H9 (cell line): ENCODE measurements around the gene COTL1. TPM values are rescaled to one million over a fixed set of nuclear protein-coding genes. Genes with fewer than 3 reads are reported as not detected.

Experiments used
- DNase-seq: peaks from one replicate; pipeline ENCODE4 v3.0.0-alpha.2; 2017
- H2AFZ ChIP-seq: one replicate; pipeline ENCODE4 v1.6.1; 2013; ENCODE audit warnings: mild to moderate bottlenecking, low read length, control low read depth, moderate library complexity
- H2AK5ac ChIP-seq: 2 replicates; pipeline ENCODE4 v1.6.1; 2013; ENCODE audit warnings: low read length, control low read depth, mixed read lengths; ENCODE audit not compliant: insufficient read length
- H2BK120ac ChIP-seq: one replicate; pipeline ENCODE4 v1.6.1; 2013; ENCODE audit warnings: low read depth, mild to moderate bottlenecking, low read length, control low read depth, inconsistent platforms; ENCODE audit not compliant: poor library complexity, severe bottlenecking
- H2BK12ac ChIP-seq: 2 replicates; pipeline ENCODE4 v1.6.1; 2013; ENCODE audit warnings: low read length, control low read depth, mixed read lengths, low read depth; ENCODE audit not compliant: insufficient read length
- H2BK15ac ChIP-seq: 2 replicates; pipeline ENCODE4 v1.6.1; 2013; ENCODE audit warnings: low read depth, low read length, control low read depth
- H2BK20ac ChIP-seq: one replicate; pipeline ENCODE4 v1.6.1; 2013; ENCODE audit warnings: low read depth, mild to moderate bottlenecking, low read length, control low read depth, inconsistent platforms; ENCODE audit not compliant: poor library complexity, severe bottlenecking
- H2BK5ac ChIP-seq: 2 replicates; pipeline ENCODE4 v1.6.1; 2013; ENCODE audit warnings: low read length, control low read depth, mixed read lengths; ENCODE audit not compliant: insufficient read length
- H3K14ac ChIP-seq: 2 replicates; pipeline ENCODE4 v1.6.1; 2013; ENCODE audit warnings: low read length, control low read depth; ENCODE audit not compliant: insufficient read depth
- H3K18ac ChIP-seq: 2 replicates; pipeline ENCODE4 v1.6.1; 2013; ENCODE audit warnings: low read depth, mild to moderate bottlenecking, mixed read lengths, low read length, control low read depth; ENCODE audit not compliant: insufficient read length
- H3K23ac ChIP-seq: 2 replicates; pipeline ENCODE4 v1.6.1; 2013; ENCODE audit warnings: low read length, control low read depth, mixed read lengths, low read depth; ENCODE audit not compliant: insufficient read length
- H3K23me2 ChIP-seq: 2 replicates; pipeline ENCODE4 v1.6.1; 2013; ENCODE audit warnings: low read depth, mild to moderate bottlenecking, mixed read lengths, low read length, control low read depth; ENCODE audit not compliant: insufficient read length, poor library complexity, severe bottlenecking
- H3K27ac ChIP-seq: 2 replicates; pipeline ENCODE4 v1.5.1; 2013; ENCODE audit warnings: low read length, control low read depth, mixed read lengths, low read depth; ENCODE audit not compliant: insufficient read length
- H3K27me3 ChIP-seq: 2 replicates; pipeline ENCODE4 v1.6.1; 2013; ENCODE audit warnings: low read length, control low read depth, inconsistent platforms; ENCODE audit not compliant: insufficient read depth
- H3K4ac ChIP-seq: 2 replicates; pipeline ENCODE4 v1.6.1; 2013; ENCODE audit warnings: low read depth, mild to moderate bottlenecking, control low read depth, inconsistent platforms, low read length, moderate library complexity
- H3K4me1 ChIP-seq: 2 replicates; pipeline ENCODE4 v1.6.1; 2013; ENCODE audit warnings: low read length, control low read depth, inconsistent platforms; ENCODE audit not compliant: insufficient read depth
- H3K4me2 ChIP-seq: 2 replicates; pipeline ENCODE4 v1.6.1; 2013; ENCODE audit warnings: low read length, control low read depth, mixed read lengths; ENCODE audit not compliant: insufficient read length, insufficient read depth
- H3K56ac ChIP-seq: 2 replicates; pipeline ENCODE4 v1.6.1; 2013; ENCODE audit warnings: low read depth, mild to moderate bottlenecking, mixed read lengths, low read length, control low read depth; ENCODE audit not compliant: insufficient read length
- H3K79me1 ChIP-seq: 2 replicates; pipeline ENCODE4 v1.6.1; 2013; ENCODE audit warnings: low read depth, mild to moderate bottlenecking, moderate library complexity, low read length, control low read depth, inconsistent platforms; ENCODE audit not compliant: insufficient read depth, poor library complexity, severe bottlenecking
- H3K79me2 ChIP-seq: 2 replicates; pipeline ENCODE4 v1.6.1; 2013; ENCODE audit warnings: low read length, control low read depth, inconsistent platforms; ENCODE audit not compliant: insufficient read depth
- H3K9ac ChIP-seq: 2 replicates; pipeline ENCODE4 v1.6.1; 2013; ENCODE audit warnings: low read length, control low read depth, mixed read lengths; ENCODE audit not compliant: insufficient read length; ENCODE audit errors: extremely low read depth
- H3K9me3 ChIP-seq: one replicate; pipeline ENCODE4 v1.6.1; 2013; ENCODE audit warnings: low read depth, low read length, inconsistent platforms; ENCODE audit not compliant: control insufficient read depth
- H3T11ph ChIP-seq: one replicate; pipeline ENCODE4 v1.6.1; 2013; ENCODE audit warnings: mild to moderate bottlenecking, low read length, control low read depth, inconsistent platforms
- H4K20me1 ChIP-seq: one replicate; pipeline ENCODE4 v1.6.1; 2013; ENCODE audit not compliant: control insufficient read depth, insufficient read length, insufficient read depth
- H4K5ac ChIP-seq: 2 replicates; pipeline ENCODE4 v1.6.1; 2013; ENCODE audit warnings: low read depth, mild to moderate bottlenecking, mixed read lengths, low read length, control low read depth; ENCODE audit not compliant: insufficient read length
- H4K8ac ChIP-seq: replicated peaks from 2 replicates; pipeline ENCODE4 v1.6.1; 2013; ENCODE audit warnings: low read length, control low read depth, mixed read lengths, low read depth; ENCODE audit not compliant: insufficient read length
- H4K91ac ChIP-seq: 2 replicates; pipeline ENCODE4 v1.6.1; 2013; ENCODE audit warnings: low read depth, mild to moderate bottlenecking, moderate library complexity, mixed read lengths, low read length, control low read depth; ENCODE audit not compliant: insufficient read length
- H3K27ac Mint-ChIP-seq, 3 experiments: 2 replicates in 2 of 3; 3 replicates in 1 of 3; pipeline ENCODE4 v1.8.0; 2020 to 2021; ENCODE audit warnings: mixed read lengths in 3 of 3, mild to moderate bottlenecking in 1 of 3, moderate library complexity in 1 of 3
- H3K27me3 Mint-ChIP-seq: 2 replicates; pipeline ENCODE4 v1.8.0; 2021; ENCODE audit warnings: low read depth, mild to moderate bottlenecking, moderate library complexity, mixed read lengths
- H3K36me3 Mint-ChIP-seq, 3 experiments: 2 replicates in 2 of 3; 3 replicates in 1 of 3; pipeline ENCODE4 v1.8.0; 2020 to 2021; ENCODE audit warnings: low read depth in 3 of 3, mixed read lengths in 3 of 3; ENCODE audit not compliant: insufficient read depth in 1 of 3
- H3K4me1 Mint-ChIP-seq, 2 experiments: 2 replicates each; pipeline ENCODE4 v1.8.0; 2020; ENCODE audit warnings: mixed read lengths in 2 of 2
- H3K4me3 Mint-ChIP-seq, 2 experiments: 2 replicates in 1 of 2; 3 replicates in 1 of 2; pipeline ENCODE4 v1.8.0; 2020 to 2021; ENCODE audit warnings: mild to moderate bottlenecking in 2 of 2, mixed read lengths in 2 of 2, moderate library complexity in 1 of 2
- H3K9me3 Mint-ChIP-seq, 2 experiments: 2 replicates in 1 of 2; 3 replicates in 1 of 2; pipeline ENCODE4 v1.8.0; 2020; ENCODE audit warnings: mild to moderate bottlenecking in 2 of 2, mixed read lengths in 2 of 2, moderate library complexity in 1 of 2
- WGBS: extraction: QIAGEN DNeasy Blood & Tissue Kit; methylation state at CpG from one replicate; pipeline ENCODE4 v1.1.7; 2013; ENCODE audit warnings: missing lambda C conversion rate, low lambda C conversion rate, mixed read lengths; ENCODE audit not compliant: insufficient read length; ENCODE audit errors: extremely low coverage; 5-methylcytosine and 5-hydroxymethylcytosine counted together
- total RNA-seq: library from RNA; stranded (reverse); gene quantifications from 2 replicates; pipeline ENCODE4 v1.2.1, GENCODE V29; 2021
- TF ChIP-seq, protein P1 (sequence below): fragments of 200-600 bp; sonication (generic); conservative IDR thresholded peaks from 3 replicates; pipeline ENCODE4 v1.8.0; 2021; ENCODE audit warnings: antibody characterized with exemption, mild to moderate bottlenecking

COTL1 gene
- total RNA-seq, 1 experiment from 2014 or later, result 81.4 TPM

DNA sequence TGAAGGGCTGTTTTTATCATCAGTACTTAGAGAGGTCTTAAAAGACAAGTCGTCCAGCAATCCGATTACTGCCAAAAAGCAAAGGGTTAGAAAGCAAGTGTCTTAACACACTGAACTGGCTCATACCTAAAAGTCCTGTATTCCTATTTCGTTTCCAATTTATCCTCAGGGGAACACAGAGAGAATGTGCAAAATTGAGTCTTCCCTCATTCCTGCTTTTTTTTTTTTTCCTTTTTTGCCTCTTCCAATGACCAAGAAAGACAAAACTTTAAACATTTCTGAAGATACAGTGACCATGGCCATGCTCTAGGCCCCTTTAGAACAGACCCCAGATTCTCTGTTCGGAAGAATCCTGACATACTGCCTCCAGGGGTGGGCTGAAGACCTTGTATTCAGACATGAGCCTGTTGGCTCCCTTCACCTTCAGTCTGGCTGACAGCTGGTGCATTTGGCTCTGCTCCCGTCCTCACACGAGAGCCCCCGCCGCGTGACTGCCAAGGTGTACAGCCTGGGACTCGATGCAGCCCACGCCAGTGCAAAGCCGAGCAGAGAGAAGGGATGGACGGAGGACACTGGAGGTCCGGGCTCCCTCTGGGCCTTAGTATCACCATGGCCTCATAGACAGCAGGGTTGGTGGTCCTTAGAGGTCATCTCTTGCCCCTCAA lies 47.0 kb downstream of the COTL1 start:
- H3K79me2 ChIP-seq, result no peaks in the 10 kb centered on the region
- TF ChIP-seq, protein P1, sequence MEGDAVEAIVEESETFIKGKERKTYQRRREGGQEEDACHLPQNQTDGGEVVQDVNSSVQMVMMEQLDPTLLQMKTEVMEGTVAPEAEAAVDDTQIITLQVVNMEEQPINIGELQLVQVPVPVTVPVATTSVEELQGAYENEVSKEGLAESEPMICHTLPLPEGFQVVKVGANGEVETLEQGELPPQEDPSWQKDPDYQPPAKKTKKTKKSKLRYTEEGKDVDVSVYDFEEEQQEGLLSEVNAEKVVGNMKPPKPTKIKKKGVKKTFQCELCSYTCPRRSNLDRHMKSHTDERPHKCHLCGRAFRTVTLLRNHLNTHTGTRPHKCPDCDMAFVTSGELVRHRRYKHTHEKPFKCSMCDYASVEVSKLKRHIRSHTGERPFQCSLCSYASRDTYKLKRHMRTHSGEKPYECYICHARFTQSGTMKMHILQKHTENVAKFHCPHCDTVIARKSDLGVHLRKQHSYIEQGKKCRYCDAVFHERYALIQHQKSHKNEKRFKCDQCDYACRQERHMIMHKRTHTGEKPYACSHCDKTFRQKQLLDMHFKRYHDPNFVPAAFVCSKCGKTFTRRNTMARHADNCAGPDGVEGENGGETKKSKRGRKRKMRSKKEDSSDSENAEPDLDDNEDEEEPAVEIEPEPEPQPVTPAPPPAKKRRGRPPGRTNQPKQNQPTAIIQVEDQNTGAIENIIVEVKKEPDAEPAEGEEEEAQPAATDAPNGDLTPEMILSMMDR, result no peak
- peaks cover 21 to 23% of the 10 kb centered on the region in 2 experiments for H3K4me1 Mint-ChIP-seq

More for the DNA sequence above, 47.0 kb downstream of the COTL1 start:
- Mint-ChIP-seq H3K9me3 (peaks cover 9 to 10% of the 10 kb centered on the region in 2 experiments), H3K4me3 (no peak overlapping the region), H3K27ac (no peak overlapping the region), H3K27me3 (no peaks in the 10 kb centered on the region), H3K36me3 (peaks cover 20 to 34% (median 22%) of the 10 kb centered on the region in 3 experiments)
- H4K20me1 ChIP-seq, result no peaks in the 10 kb centered on the region
- H3K4me2 ChIP-seq, result no peak overlapping the region
- H2AFZ ChIP-seq, result no peak overlapping the region
- no peaks in the 10 kb centered on the region for H3K9me3 ChIP-seq
- H4K5ac ChIP-seq, result no peak overlapping the region
- no peak overlapping the region for H2BK15ac ChIP-seq
- no peaks in the 10 kb centered on the region for H3K23me2 ChIP-seq
- no peak overlapping the region for H2BK20ac ChIP-seq
- H3K14ac ChIP-seq, result no peak overlapping the region
- no peak overlapping the region for H3K23ac ChIP-seq
- no peak overlapping the region for H3K27ac ChIP-seq
- H2BK5ac ChIP-seq, result no peak overlapping the region
- H4K8ac ChIP-seq, result no peak overlapping the region
- H2AK5ac ChIP-seq, result no peak overlapping the region
- no peak overlapping the region for H2BK120ac ChIP-seq
- H3K9ac ChIP-seq, result no peak overlapping the region
- no peak overlapping the region for H3K18ac ChIP-seq
- H3K79me1 ChIP-seq, result no peaks in the 10 kb centered on the region
- WGBS, result no CpG with 5 or more reads among the region's 14 CpGs
- H3T11ph ChIP-seq, result no peak overlapping the region
- DNase-seq, result no peak
- no peak overlapping the region for H3K4ac ChIP-seq
- no peak overlapping the region for H4K91ac ChIP-seq
- H3K27me3 ChIP-seq, result no peaks in the 10 kb centered on the region
- peaks cover 13% of the 10 kb centered on the region; the same call in 1 of the 2 replicates for H3K4me1 ChIP-seq
- no peak overlapping the region for H3K56ac ChIP-seq
- H2BK12ac ChIP-seq, result no peak overlapping the region
